ENCODE data around the gene TPH2. TPM values are rescaled to one million over a fixed set of nuclear protein-coding genes. Genes with fewer than 3 reads are reported as not detected.

TPH2 gene
- total RNA-seq, 4 donors from 2014 or later, result not detected

DNA sequence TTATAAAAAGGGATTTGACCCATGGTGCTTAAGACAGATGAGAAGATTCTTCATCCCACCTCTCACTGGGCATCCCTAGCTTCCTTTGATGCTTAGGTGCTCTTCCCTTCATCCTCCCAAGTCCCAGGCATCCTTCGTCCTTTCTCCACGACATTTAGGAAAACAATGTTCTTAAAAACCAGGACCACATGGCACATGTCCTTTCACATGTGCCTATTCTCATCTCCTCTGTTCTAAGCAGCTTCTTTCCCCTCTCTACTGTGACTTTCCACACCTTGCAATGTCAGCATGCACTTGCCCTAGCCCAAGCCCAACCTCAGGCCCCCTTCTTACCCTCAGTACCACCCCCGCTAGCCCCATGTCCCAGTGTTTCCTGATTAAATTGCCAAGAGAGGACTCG lies 12.2 kb downstream of the TPH2 start:
- no peak for DNase-seq
- Histone ChIP-seq H3K4me3 (no peak overlapping the region), H3K27me3 (no peaks in the 10 kb centered on the region), H3K9me3 (no peaks in the 10 kb centered on the region), H3K4me1 (no peaks in the 10 kb centered on the region), H3K27ac (no peak overlapping the region), H3K36me3 (no peaks in the 10 kb centered on the region)
- TF ChIP-seq, protein P1, sequence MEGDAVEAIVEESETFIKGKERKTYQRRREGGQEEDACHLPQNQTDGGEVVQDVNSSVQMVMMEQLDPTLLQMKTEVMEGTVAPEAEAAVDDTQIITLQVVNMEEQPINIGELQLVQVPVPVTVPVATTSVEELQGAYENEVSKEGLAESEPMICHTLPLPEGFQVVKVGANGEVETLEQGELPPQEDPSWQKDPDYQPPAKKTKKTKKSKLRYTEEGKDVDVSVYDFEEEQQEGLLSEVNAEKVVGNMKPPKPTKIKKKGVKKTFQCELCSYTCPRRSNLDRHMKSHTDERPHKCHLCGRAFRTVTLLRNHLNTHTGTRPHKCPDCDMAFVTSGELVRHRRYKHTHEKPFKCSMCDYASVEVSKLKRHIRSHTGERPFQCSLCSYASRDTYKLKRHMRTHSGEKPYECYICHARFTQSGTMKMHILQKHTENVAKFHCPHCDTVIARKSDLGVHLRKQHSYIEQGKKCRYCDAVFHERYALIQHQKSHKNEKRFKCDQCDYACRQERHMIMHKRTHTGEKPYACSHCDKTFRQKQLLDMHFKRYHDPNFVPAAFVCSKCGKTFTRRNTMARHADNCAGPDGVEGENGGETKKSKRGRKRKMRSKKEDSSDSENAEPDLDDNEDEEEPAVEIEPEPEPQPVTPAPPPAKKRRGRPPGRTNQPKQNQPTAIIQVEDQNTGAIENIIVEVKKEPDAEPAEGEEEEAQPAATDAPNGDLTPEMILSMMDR (IDR thresholded peaks at IDR 0.05), result no peak
- no peak for TF ChIP-seq POLR2A (IDR thresholded peaks at IDR 0.05)

DNA sequence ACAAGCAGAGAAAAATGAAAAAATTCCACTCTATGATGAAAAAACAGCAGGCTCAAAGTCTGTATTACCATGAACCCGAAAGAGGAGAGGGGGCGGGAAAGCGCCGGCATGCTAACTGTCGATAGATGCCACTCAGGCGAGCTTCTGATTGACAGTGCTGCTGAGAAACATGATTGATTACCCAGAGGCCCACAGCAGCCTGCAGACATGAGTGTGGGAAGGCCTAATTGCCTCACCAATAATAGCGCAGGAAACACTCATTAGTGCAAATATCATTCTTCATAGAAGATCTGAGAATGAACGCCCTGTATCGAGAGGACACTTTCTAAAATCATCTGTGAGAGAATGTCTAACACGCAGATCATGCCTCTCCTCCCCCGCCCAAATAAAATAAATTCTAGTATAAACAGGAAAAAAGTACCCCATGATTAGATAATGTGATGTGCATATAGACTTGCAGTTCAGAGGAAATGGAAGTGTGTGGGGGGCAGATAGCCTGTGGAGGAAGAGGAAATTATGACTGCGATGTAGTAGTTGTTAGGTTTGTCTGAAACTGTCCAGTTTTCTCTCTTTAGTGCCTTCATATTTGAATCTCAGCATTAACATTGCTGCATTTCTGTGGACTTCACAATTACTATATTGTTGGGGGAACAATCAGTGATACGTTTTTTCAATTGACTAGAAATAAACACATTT lies 15.6 kb downstream of the TPH2 start:
- H3K27ac ChIP-seq, result no peak overlapping the region
- H3K4me1 ChIP-seq, result no peaks in the 10 kb centered on the region
- no peak for DNase-seq
- H3K36me3 ChIP-seq, result no peaks in the 10 kb centered on the region
- no peaks in the 10 kb centered on the region for H3K27me3 ChIP-seq
- TF ChIP-seq POLR2A (IDR thresholded peaks at IDR 0.05), result no peak
- TF ChIP-seq, protein P1 (IDR thresholded peaks at IDR 0.05), result no peak
- H3K4me3 ChIP-seq, result no peak overlapping the region
- no peaks in the 10 kb centered on the region for H3K9me3 ChIP-seq

DNA sequence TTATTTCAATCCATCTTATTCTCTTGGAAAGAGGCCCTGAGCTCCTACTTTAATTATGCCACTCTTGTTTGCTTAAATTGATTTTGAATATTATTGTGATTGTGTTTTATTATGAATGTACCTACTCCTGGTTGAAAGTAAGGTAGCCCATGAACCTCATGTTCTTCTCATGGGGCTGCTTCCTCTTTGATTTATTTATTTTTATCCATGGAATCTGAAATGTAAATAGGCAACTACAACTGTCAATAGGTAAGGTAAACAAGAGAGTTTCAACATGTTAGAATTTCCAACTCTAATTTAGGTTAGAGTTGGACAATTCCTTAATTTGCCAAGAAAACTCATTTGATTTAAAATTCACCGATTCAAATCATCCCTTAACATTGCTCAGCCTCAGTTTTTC lies 16.2 kb downstream of the TPH2 start:
- Histone ChIP-seq H3K4me1 (no peaks in the 10 kb centered on the region), H3K4me3 (no peak overlapping the region), H3K27me3 (no peaks in the 10 kb centered on the region), H3K9me3 (no peaks in the 10 kb centered on the region), H3K27ac (no peak overlapping the region), H3K36me3 (no peaks in the 10 kb centered on the region)
- no peak for DNase-seq
- no peak for TF ChIP-seq POLR2A (IDR thresholded peaks at IDR 0.05)
- TF ChIP-seq, protein P1 (IDR thresholded peaks at IDR 0.05), result no peak

DNA sequence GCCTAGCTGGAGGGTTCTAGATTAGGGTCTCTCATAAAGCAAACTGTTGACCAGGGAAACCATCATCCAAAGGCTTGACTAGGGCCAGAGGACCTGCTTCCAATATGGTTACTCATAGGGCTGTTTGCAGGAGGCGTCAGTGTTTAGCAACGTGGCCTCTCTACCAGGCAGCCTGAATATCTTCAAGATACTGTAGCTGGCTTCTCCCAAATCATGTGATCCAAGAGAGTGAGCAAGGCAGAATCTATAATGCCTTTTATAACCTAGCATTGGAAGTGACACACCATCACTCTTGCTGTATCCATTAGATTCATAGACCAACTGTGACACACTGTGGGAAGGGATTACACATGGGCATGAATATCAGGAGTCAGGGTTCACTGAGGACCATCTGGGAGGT lies 17.3 kb downstream of the TPH2 start:
- H3K27me3 ChIP-seq, result no peaks in the 10 kb centered on the region
- no peak for TF ChIP-seq POLR2A (IDR thresholded peaks at IDR 0.05)
- TF ChIP-seq, protein P1 (IDR thresholded peaks at IDR 0.05), result no peak
- H3K4me3 ChIP-seq, result no peak overlapping the region
- no peak overlapping the region for H3K27ac ChIP-seq
- no peaks in the 10 kb centered on the region for H3K4me1 ChIP-seq
- no peaks in the 10 kb centered on the region for H3K9me3 ChIP-seq
- no peaks in the 10 kb centered on the region for H3K36me3 ChIP-seq
- DNase-seq, result no peak

DNA sequence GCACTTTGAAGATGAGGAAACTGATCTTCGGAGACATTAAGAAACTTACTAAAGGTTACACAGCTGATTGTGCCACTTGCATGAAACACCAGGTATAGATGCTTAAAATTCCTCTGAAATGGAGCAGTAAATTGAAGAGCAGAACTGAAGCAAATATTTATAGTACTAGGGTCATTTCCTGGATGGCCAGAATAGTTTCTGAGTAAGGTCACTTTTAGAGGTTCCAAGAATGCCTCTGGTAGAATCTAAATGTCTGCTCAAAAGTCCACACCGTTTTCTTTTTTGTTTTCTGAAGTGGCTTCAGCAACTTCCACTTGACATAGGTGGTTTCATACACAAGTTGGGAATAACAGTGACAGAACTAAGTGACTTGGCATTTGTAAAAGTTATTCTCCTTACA lies 19.4 kb downstream of the TPH2 start:
- Histone ChIP-seq H3K27me3 (no peaks in the 10 kb centered on the region), H3K4me3 (no peak overlapping the region), H3K27ac (no peak overlapping the region), H3K4me1 (no peaks in the 10 kb centered on the region), H3K36me3 (no peaks in the 10 kb centered on the region), H3K9me3 (no peaks in the 10 kb centered on the region)
- TF ChIP-seq, protein P1 (IDR thresholded peaks at IDR 0.05), result no peak
- no peak for TF ChIP-seq POLR2A (IDR thresholded peaks at IDR 0.05)
- no peak for DNase-seq

DNA sequence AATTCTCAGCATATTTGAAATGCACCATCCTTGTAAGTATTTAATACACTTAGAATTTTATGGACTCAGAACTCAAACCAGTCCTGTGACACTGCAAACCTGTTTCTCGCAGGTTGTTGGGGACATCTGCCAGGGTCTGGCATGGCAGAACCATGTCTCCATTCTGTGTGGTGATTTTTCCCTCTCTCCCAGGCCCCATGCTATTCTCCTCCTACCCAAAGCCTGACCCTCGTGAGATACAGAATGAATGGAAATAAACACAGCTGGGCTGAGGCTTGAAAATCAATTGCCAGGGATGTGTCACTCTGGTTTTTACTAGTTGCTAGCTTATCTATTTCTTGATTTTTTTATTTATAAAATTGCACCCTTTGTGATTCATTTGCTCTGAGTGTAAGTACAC lies 19.8 kb downstream of the TPH2 start:
- Histone ChIP-seq H3K27me3 (no peaks in the 10 kb centered on the region), H3K36me3 (no peaks in the 10 kb centered on the region), H3K4me3 (no peak overlapping the region), H3K9me3 (no peaks in the 10 kb centered on the region), H3K27ac (no peak overlapping the region), H3K4me1 (no peaks in the 10 kb centered on the region)
- DNase-seq, result no peak
- no peak for TF ChIP-seq POLR2A (IDR thresholded peaks at IDR 0.05)
- TF ChIP-seq, protein P1 (IDR thresholded peaks at IDR 0.05), result no peak

Measured in Peyer's patch (tissue), 4 donors.